Activated CD8-positive, alpha-beta T cell treated with anti-CD3 and anti-CD28 coated beads, Interleukin-2, amount 10 ng/mL, durations not matched to agents 7 days and 5 days (primary cell): Measurements from ENCODE around the gene ACTBL2. TPM values are rescaled to one million over a fixed set of nuclear protein-coding genes. Genes with fewer than 3 reads are reported as not detected.

ENCODE experiments used
- ATAC-seq: fragments of 150-1000 bp; cut with Tn5 transposase; one replicate; pipeline ENCODE4 v1.10.0; 2021; ENCODE audit warnings: moderate library complexity
- CTCF ChIA-PET: fragments of 350-600 bp; sonication (Branson Sonifier 250); formaldehyde crosslinking; loops from one replicate; lab custom pipeline; 2021; ENCODE audit warnings: antibody characterized with exemption; lab: Charles Lee
- POLR2A ChIA-PET: fragments of 350-600 bp; sonication (Branson Sonifier 250); formaldehyde crosslinking; loops from one replicate; lab custom pipeline; 2021; ENCODE audit warnings: antibody characterized with exemption; lab: Charles Lee
- DNase-seq: peaks from one replicate; pipeline ENCODE4 v3.0.0-alpha.2; 2020
- H3K27ac Mint-ChIP-seq: one replicate; pipeline ENCODE4 v1.8.0; 2021; ENCODE audit warnings: mild to moderate bottlenecking, mixed read lengths
- H3K27me3 Mint-ChIP-seq: one replicate; pipeline ENCODE4 v1.8.0; 2021; ENCODE audit warnings: low read depth, mixed read lengths
- H3K36me3 Mint-ChIP-seq: one replicate; pipeline ENCODE4 v1.8.0; 2021; ENCODE audit warnings: low read depth, mixed read lengths
- H3K4me1 Mint-ChIP-seq: one replicate; pipeline ENCODE4 v1.8.0; 2021; ENCODE audit warnings: low read depth, mixed read lengths
- H3K4me3 Mint-ChIP-seq: one replicate; pipeline ENCODE4 v1.8.0; 2021; ENCODE audit warnings: mild to moderate bottlenecking, mixed read lengths
- H3K9me3 Mint-ChIP-seq: one replicate; pipeline ENCODE4 v1.8.0; 2022; ENCODE audit warnings: mixed read lengths; ENCODE audit not compliant: insufficient read depth
- total RNA-seq, 2 experiments: library from RNA; stranded (reverse); gene quantifications; one replicate each; pipeline ENCODE4 v1.2.3, GENCODE V29; 2021

ACTBL2 gene
- total RNA-seq, 2 experiments from 2014 or later: not detected

- no peaks in the 10 kb centered on the region for H3K4me1 Mint-ChIP-seq
- H3K27me3 Mint-ChIP-seq: peaks cover 2% of the 10 kb centered on the region
- no peak overlapping the region for H3K4me3 Mint-ChIP-seq
- CTCF ChIA-PET: interaction anchor here (0.5 kb wide), 1 partner anchor 25 kb away, joined by 3 read pairs; no protein-coding TSS in a partner anchor
- no peak overlapping the region for H3K27ac Mint-ChIP-seq
- H3K9me3 Mint-ChIP-seq: no peaks in the 10 kb centered on the region
- POLR2A ChIA-PET: no interaction called here
- no peak for ATAC-seq
- DNase-seq: no peak
- no peaks in the 10 kb centered on the region for H3K36me3 Mint-ChIP-seq
Measured at GRCh38 chr5:57445006-57445704, 37.5 kb downstream of the ACTBL2 start.

DNA sequence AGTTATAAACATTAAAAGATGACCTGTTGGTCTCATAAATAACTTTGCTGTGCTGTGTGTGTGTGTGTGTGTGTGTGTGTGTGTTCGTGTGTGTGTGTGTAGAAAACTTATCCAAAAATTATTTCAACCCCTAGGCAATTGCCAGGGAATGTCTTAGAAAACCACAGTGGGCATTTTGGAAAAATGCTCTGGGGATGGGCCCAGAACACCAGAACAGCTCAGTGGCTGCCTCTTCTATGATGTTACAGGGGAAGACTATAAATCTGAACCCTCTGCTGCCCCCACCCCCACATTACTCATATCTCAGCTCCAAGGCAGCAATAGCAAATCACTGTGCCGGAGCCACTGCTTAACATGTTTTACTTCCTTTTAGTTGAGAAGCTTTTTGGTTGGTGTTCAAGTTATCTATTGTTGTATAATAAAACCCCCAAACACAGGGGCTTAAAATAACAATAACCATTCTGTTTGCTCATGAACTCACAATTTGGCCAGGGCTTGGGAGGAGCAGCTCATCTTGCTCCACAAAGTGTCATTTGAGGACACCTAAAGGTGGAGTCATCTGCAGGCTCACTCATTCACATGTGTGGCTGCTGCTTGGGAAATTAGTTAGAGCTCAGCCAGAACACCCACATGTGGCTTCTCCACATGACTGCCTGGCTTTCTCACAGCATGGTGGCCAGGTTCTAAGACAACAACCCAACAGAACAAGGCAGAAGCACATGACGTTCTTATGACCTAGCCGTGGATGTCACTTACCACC is 40.4 kb downstream of the ACTBL2 start:
- no peak for DNase-seq
- no peak overlapping the region for H3K4me3 Mint-ChIP-seq
- ChIA-PET POLR2A (no interaction called here), CTCF (no interaction called here)
- peaks cover 2% of the 10 kb centered on the region for H3K27me3 Mint-ChIP-seq
- no peak overlapping the region for H3K27ac Mint-ChIP-seq
- H3K9me3 Mint-ChIP-seq: no peaks in the 10 kb centered on the region
- no peaks in the 10 kb centered on the region for H3K36me3 Mint-ChIP-seq
- ATAC-seq: no peak
- H3K4me1 Mint-ChIP-seq: no peaks in the 10 kb centered on the region

DNA sequence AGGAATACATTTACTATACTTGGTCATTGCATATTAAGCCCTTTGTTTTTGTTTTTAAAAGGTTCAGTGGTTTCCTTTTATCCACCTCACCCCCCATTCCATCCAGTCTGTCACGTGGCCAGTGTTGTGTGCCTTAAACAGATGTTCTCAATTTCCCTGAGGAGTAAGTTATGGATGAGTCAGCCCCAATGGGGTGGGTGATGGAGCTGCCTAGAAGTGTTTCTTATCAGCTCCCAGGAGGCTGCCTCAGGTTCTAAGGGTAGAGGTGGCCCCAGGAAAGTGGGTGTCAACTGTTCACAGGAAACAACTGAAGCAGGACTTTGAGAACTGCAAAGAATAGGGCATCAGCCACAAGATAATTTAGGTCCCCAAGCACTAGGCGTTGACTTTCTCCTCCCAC is 41.1 kb downstream of the ACTBL2 start:
- no peak for ATAC-seq
- Mint-ChIP-seq H3K36me3 (no peaks in the 10 kb centered on the region), H3K9me3 (no peaks in the 10 kb centered on the region), H3K27ac (no peak overlapping the region), H3K4me3 (no peak overlapping the region), H3K27me3 (peaks cover 2% of the 10 kb centered on the region), H3K4me1 (no peaks in the 10 kb centered on the region)
- ChIA-PET CTCF (no interaction called here), POLR2A (interaction anchor here (0.5 kb wide), 1 partner anchor 28 kb away, joined by 4 read pairs; no protein-coding TSS in a partner anchor)
- no peak for DNase-seq

GRCh38 chr5:57439601-57440000 is 43.0 kb downstream of the ACTBL2 start:
- no peak for ATAC-seq
- Mint-ChIP-seq H3K27me3 (peaks cover 2% of the 10 kb centered on the region), H3K36me3 (no peaks in the 10 kb centered on the region), H3K4me3 (no peak overlapping the region), H3K9me3 (no peaks in the 10 kb centered on the region), H3K27ac (no peak overlapping the region), H3K4me1 (no peaks in the 10 kb centered on the region)
- no peak for DNase-seq
- ChIA-PET CTCF (interaction anchor here (0.6 kb wide), 1 partner anchor 267 kb away, joined by 3 read pairs; no protein-coding TSS in a partner anchor), POLR2A (no interaction called here)

GRCh38 chr5:57437976-57438805 is 44.4 kb downstream of the ACTBL2 start:
- H3K9me3 Mint-ChIP-seq: no peaks in the 10 kb centered on the region
- H3K27ac Mint-ChIP-seq: no peak overlapping the region
- H3K27me3 Mint-ChIP-seq: no peaks in the 10 kb centered on the region
- no peak overlapping the region for H3K4me3 Mint-ChIP-seq
- POLR2A ChIA-PET: interaction anchor here (0.6 kb wide), 1 partner anchor 30 kb away, joined by 3 read pairs; no protein-coding TSS in a partner anchor
- no peaks in the 10 kb centered on the region for H3K36me3 Mint-ChIP-seq
- ATAC-seq (no peak), DNase-seq (no peak)
- H3K4me1 Mint-ChIP-seq: no peaks in the 10 kb centered on the region
- CTCF ChIA-PET: no interaction called here

GRCh38 chr5:57436586-57436985 is 46.0 kb downstream of the ACTBL2 start:
- no peak overlapping the region for H3K27ac Mint-ChIP-seq
- no peaks in the 10 kb centered on the region for H3K36me3 Mint-ChIP-seq
- H3K27me3 Mint-ChIP-seq: no peaks in the 10 kb centered on the region
- DNase-seq: no peak
- ChIA-PET POLR2A (no interaction called here), CTCF (no interaction called here)
- no peak for ATAC-seq
- no peaks in the 10 kb centered on the region for H3K4me1 Mint-ChIP-seq
- H3K4me3 Mint-ChIP-seq: no peak overlapping the region
- H3K9me3 Mint-ChIP-seq: no peaks in the 10 kb centered on the region

GRCh38 chr5:57435701-57436134 is 46.9 kb downstream of the ACTBL2 start:
- no peak for ATAC-seq
- Mint-ChIP-seq H3K27ac (no peak overlapping the region), H3K4me3 (no peak overlapping the region), H3K36me3 (no peaks in the 10 kb centered on the region), H3K27me3 (no peaks in the 10 kb centered on the region), H3K4me1 (no peaks in the 10 kb centered on the region), H3K9me3 (no peaks in the 10 kb centered on the region)
- ChIA-PET POLR2A (no interaction called here), CTCF (no interaction called here)
- no peak for DNase-seq

- ATAC-seq (no peak), DNase-seq (no peak)
- ChIA-PET POLR2A (no interaction called here), CTCF (no interaction called here)
- no peak overlapping the region for H3K27ac Mint-ChIP-seq
- H3K4me1 Mint-ChIP-seq: no peaks in the 10 kb centered on the region
- H3K9me3 Mint-ChIP-seq: no peaks in the 10 kb centered on the region
- H3K36me3 Mint-ChIP-seq: no peaks in the 10 kb centered on the region
- no peak overlapping the region for H3K4me3 Mint-ChIP-seq
- no peaks in the 10 kb centered on the region for H3K27me3 Mint-ChIP-seq
Measured at GRCh38 chr5:57434683-57435082, 47.9 kb downstream of the ACTBL2 start.

GRCh38 chr5:57434227-57434640 is 48.4 kb downstream of the ACTBL2 start:
- CTCF ChIA-PET: no interaction called here
- Mint-ChIP-seq H3K4me3 (no peak overlapping the region), H3K27me3 (no peaks in the 10 kb centered on the region), H3K36me3 (no peaks in the 10 kb centered on the region), H3K4me1 (no peaks in the 10 kb centered on the region), H3K9me3 (no peaks in the 10 kb centered on the region), H3K27ac (no peak overlapping the region)
- ATAC-seq (no peak), DNase-seq (no peak)
- POLR2A ChIA-PET: no interaction called here

- Mint-ChIP-seq H3K9me3 (no peaks in the 10 kb centered on the region), H3K27ac (no peak overlapping the region), H3K4me1 (no peaks in the 10 kb centered on the region), H3K27me3 (no peaks in the 10 kb centered on the region), H3K36me3 (no peaks in the 10 kb centered on the region), H3K4me3 (no peak overlapping the region)
- ChIA-PET POLR2A (no interaction called here), CTCF (no interaction called here)
- ATAC-seq (no peak), DNase-seq (no peak)
Measured at GRCh38 chr5:57432876-57433275, 49.7 kb downstream of the ACTBL2 start.

- POLR2A ChIA-PET: no interaction called here
- ATAC-seq (no peak), DNase-seq (no peak)
- CTCF ChIA-PET: no interaction called here
- Mint-ChIP-seq H3K4me1 (no peaks in the 10 kb centered on the region), H3K27ac (no peak overlapping the region), H3K36me3 (no peaks in the 10 kb centered on the region), H3K27me3 (no peaks in the 10 kb centered on the region), H3K9me3 (no peaks in the 10 kb centered on the region), H3K4me3 (no peak overlapping the region)
Measured at GRCh38 chr5:57431759-57432158, 50.9 kb downstream of the ACTBL2 start.
